GM12878 (cell line): ENCODE measurements around the gene CFAP45. TPM values are rescaled to one million over a fixed set of nuclear protein-coding genes. Genes with fewer than 3 reads are reported as not detected.
A peak's percentile ranks its signal among the peaks of the same experiment; 100 is the strongest.

Source experiments
- ATF7 ChIP-seq: fragments of 450-650 bp; IDR thresholded peaks from 2 replicates; pipeline ENCODE4 v1.6.1; 2016; ENCODE audit warnings: low read depth, mild to moderate bottlenecking
- BMI1 ChIP-seq: fragments of 450-650 bp; IDR thresholded peaks from 2 replicates; pipeline ENCODE4 v1.6.1; 2016; ENCODE audit warnings: mild to moderate bottlenecking, moderate library complexity, borderline replicate concordance
- FOXK2 ChIP-seq: fragments of 450-650 bp; IDR thresholded peaks from 2 replicates; pipeline ENCODE4 v1.6.1; 2017; ENCODE audit warnings: mild to moderate bottlenecking, moderate library complexity
- PAX5 ChIP-seq: IDR thresholded peaks from 2 replicates; pipeline ENCODE4 v1.6.1; 2011; ENCODE audit warnings: low read depth, low read length, borderline replicate concordance
- SMAD1 ChIP-seq: fragments of 450-650 bp; IDR thresholded peaks from 2 replicates; pipeline ENCODE4 v1.6.1; 2018; ENCODE audit warnings: mild to moderate bottlenecking, low read depth; ENCODE audit not compliant: partially characterized antibody
- SPI1 ChIP-seq: IDR thresholded peaks from 2 replicates; pipeline ENCODE4 v1.6.1; 2011; ENCODE audit warnings: low read depth, mild to moderate bottlenecking, low read length, moderate library complexity, borderline replicate concordance; ENCODE audit not compliant: insufficient read depth
- polyA plus RNA-seq, 11 experiments: library from polyadenylated mRNA; depleted of rRNA in 4 of 11; unstranded in 6 of 11; stranded (reverse) in 5 of 11; fragments of >200 nt; fragmentation: Nextera tagmentation in 4 of 11; fragmentation: Illumina TruSeq in 1 of 11; extraction: Ambion mirVana in 4 of 11; extraction: Trizol in 1 of 11; gene quantifications; 1 replicate in 1 of 11; 2 replicates in 10 of 11; pipeline versions ENCODE4 v1.2.1 to v1.2.3, GENCODE V29; 2011 to 2016; ENCODE audit warnings: inconsistent platforms in 2 of 11, missing spikeins in 2 of 11, low read depth in 1 of 11
- total RNA-seq, 4 experiments: library from RNA; depleted of rRNA in 3 of 4; stranded (reverse); fragments of >200 nt in 3 of 4; fragmentation: Illumina TruSeq in 1 of 4; extraction: Trizol in 1 of 4; gene quantifications; 2 replicates each; pipeline versions ENCODE4 v1.2.1 to v1.2.3, GENCODE V29; 2013 to 2021
- TF ChIP-seq, protein P1 (sequence below): fragments of 450-650 bp; IDR thresholded peaks from 2 replicates; pipeline ENCODE4 v1.6.1; 2016; ENCODE audit warnings: mild to moderate bottlenecking, moderate library complexity, borderline replicate concordance
- TF ChIP-seq, protein P2 (sequence below): fragments of 450-650 bp; IDR thresholded peaks from 2 replicates; pipeline ENCODE4 v1.6.1; 2017; ENCODE audit warnings: antibody characterized with exemption, mild to moderate bottlenecking, moderate library complexity

The CFAP45 gene
- total and polyA plus RNA-seq, 10 of the 15 experiments (the other 5 are each of a cell fraction or from before 2014, with no cell fraction given): 0.43 to 0.91 (median 0.67) TPM

DNA sequence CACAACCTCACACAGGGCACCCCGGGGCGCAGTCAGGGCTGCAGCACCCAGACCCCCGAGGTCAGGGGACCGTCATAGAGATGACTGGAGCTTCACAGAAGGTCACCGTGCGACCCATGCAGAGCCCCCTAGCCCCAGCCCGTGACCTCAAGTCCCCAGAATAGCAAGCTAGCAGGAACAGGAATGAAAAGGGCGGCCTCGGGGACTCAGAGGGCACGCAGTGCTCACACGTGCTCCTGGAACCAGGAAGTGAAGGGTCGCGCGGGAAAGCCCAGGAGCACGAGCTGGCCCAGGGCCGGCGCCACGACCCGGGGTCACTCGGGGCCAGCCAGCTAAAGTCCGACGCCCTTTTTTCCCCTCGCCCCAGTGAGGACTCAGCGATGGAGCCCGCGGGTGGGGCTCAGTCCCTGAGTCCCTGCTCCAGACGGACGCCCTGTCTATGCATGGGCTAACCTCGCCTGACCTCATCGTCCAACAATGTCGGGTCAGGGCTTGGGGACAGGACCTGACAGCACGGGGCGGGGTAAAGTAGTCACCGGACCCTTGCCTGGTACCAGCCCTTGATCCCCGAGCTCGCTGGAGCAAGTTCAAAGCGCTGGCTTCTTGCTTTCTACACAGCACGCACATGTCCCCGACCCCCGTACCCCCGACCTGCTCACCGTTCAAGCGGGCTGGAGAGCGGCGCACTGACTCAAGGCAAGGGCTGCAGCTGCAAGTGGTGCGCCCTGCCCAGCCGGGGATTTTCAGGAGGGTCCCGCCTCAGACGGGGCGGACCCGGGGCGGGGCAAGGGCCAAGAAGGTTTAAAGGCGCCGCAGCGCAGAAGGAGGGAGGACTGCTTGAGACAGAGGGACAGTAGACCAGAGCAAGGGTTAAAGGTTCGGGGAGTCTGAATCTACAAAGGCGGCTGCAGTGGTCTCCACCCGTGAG, 25.1 kb upstream of the CFAP45 start, which contains the start of gene TAGLN2 (continued):
- TF ChIP-seq, protein P1, sequence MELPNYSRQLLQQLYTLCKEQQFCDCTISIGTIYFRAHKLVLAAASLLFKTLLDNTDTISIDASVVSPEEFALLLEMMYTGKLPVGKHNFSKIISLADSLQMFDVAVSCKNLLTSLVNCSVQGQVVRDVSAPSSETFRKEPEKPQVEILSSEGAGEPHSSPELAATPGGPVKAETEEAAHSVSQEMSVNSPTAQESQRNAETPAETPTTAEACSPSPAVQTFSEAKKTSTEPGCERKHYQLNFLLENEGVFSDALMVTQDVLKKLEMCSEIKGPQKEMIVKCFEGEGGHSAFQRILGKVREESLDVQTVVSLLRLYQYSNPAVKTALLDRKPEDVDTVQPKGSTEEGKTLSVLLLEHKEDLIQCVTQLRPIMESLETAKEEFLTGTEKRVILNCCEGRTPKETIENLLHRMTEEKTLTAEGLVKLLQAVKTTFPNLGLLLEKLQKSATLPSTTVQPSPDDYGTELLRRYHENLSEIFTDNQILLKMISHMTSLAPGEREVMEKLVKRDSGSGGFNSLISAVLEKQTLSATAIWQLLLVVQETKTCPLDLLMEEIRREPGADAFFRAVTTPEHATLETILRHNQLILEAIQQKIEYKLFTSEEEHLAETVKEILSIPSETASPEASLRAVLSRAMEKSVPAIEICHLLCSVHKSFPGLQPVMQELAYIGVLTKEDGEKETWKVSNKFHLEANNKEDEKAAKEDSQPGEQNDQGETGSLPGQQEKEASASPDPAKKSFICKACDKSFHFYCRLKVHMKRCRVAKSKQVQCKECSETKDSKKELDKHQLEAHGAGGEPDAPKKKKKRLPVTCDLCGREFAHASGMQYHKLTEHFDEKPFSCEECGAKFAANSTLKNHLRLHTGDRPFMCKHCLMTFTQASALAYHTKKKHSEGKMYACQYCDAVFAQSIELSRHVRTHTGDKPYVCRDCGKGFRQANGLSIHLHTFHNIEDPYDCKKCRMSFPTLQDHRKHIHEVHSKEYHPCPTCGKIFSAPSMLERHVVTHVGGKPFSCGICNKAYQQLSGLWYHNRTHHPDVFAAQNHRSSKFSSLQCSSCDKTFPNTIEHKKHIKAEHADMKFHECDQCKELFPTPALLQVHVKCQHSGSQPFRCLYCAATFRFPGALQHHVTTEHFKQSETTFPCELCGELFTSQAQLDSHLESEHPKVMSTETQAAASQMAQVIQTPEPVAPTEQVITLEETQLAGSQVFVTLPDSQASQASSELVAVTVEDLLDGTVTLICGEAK: no peak
- TF ChIP-seq SPI1 (peak; percentile 16; the same call in 1 of the 2 replicates), FOXK2 (peak; percentile 12; the same call in 1 of the 2 replicates), SMAD1 (peak; percentile 69), BMI1 (no peak), ATF7 (0 out of 2 replicates have a peak, but pooled peaks have one; percentile 9), PAX5 (peak; percentile 23; the same call in 1 of the 2 replicates)
- TF ChIP-seq, protein P2, sequence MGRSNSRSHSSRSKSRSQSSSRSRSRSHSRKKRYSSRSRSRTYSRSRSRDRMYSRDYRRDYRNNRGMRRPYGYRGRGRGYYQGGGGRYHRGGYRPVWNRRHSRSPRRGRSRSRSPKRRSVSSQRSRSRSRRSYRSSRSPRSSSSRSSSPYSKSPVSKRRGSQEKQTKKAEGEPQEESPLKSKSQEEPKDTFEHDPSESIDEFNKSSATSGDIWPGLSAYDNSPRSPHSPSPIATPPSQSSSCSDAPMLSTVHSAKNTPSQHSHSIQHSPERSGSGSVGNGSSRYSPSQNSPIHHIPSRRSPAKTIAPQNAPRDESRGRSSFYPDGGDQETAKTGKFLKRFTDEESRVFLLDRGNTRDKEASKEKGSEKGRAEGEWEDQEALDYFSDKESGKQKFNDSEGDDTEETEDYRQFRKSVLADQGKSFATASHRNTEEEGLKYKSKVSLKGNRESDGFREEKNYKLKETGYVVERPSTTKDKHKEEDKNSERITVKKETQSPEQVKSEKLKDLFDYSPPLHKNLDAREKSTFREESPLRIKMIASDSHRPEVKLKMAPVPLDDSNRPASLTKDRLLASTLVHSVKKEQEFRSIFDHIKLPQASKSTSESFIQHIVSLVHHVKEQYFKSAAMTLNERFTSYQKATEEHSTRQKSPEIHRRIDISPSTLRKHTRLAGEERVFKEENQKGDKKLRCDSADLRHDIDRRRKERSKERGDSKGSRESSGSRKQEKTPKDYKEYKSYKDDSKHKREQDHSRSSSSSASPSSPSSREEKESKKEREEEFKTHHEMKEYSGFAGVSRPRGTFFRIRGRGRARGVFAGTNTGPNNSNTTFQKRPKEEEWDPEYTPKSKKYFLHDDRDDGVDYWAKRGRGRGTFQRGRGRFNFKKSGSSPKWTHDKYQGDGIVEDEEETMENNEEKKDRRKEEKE: no peak
